NCI-H1105 (cell line): ENCODE results near the gene LCE1A.

Source experiments
- DNase-seq: peaks from one replicate; lab custom pipeline; 2025; lab: John Stamatoyannopoulos, UW

Gene LCE1A

DNA sequence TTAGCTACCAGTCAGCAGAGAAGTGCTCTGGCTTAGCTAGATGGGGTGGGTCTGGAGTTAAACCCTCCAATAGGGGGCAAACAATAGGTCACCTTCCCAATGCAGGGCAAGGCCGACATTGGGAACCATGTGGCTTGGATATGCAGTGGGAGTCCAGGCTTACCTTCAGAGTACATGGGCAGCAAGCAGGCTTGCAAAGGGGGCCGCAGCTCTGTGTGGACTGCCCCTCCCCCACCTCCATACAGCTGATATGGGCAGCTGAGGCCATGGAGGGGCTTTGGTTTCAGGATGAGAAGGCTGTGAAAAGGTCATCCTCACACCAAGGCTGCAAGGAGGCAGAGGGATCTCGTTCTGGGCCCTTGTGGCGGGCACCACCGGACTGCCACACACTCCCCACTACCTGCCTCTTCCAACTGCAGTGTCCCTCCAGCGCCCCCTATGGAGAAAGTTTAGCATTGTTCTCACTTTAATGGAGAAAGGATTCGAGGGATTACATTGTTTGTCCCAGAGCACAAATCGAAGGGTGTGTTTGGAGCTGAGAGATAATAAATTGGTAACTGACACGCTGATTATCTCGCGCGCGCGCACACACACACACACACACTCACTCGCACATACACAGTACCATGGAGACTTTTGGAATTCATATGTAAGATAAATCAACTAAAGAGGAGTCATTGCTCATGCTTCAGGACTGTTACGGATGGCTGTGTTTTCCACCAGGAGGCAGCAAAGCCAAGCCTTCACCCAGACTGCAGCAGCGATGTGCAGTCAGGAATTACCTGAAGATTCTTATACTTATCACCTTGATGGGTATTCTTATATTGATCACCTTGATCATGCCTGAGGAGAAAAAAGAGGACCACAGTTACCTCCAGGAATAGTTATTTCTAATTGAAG is 43.8 kb downstream of the LCE1A start:
- no peak for DNase-seq

DNA sequence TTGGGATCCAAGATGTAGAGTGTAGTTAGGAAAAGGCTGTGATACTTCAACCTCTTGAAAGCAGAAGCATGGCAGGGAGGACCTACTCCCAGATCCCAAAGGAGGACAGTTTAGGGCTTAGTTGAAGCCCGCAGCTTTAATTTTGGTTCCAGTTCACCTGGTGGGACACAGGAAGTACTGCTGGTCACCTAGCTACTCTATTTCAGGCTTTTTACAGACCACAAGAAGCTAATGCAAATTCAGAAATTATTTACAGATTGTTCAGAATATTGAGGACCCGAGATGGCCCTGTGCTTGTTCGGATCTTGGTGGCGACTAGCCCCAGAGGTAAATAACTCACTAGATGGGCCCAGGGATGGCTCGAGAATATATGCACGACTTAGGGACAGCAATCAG is 44.5 kb downstream of the LCE1A start:
- no peak for DNase-seq

DNA sequence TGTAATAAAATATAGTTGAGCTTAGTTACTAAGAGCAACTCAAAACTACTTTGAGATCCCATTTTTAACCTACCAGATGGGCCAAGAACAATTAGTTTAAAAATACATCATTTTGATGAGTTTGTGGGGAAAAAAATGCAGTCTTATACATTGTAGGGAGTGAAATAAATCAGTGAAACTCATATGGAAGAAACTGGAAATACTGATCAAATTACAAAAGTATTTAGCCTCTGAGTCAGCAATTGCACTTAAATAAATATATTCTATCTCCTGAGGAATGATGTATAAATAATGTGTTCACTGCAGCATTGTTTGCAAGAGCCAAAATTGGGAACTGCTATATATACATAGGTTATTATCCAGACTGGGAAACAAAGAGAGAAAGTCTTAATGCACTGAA is 46.2 kb downstream of the LCE1A start:
- DNase-seq, result no peak

DNA sequence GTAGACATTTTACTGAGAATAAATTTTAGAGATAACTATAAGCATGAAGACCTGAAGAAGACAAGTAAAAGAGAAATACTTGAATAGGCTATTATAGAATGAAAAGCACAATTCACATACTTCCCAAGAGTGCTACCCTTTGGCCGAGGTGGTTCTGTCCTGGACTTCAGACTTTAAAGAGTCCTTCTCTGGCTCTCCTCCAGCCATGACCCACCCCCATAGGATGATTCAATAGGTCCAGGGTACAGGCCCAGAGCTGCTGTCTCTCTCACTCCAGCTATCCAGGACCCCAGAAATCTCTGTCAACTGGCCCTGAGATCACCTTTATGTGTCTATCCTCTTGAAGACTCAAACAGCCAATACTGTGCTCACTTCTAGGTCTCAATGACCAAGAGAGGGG is 49.6 kb downstream of the LCE1A start:
- DNase-seq, result no peak
